T1000 (cell line): ENCODE data around the gene C5orf52.
"Not testable (repeated sequence)": the region's sequence is repeated elsewhere in the genome, so short reads cannot be mapped to it uniquely, and the experiment has no call there.

Source experiments
- DNase-seq: peaks from one replicate; lab custom pipeline; 2025; ENCODE audit warnings: mixed read lengths; lab: John Stamatoyannopoulos, UW

Gene C5orf52

GRCh38 chr5:157677931-157678330 lies 6.6 kb downstream of the C5orf52 start:
- DNase-seq = no peak

- DNase-seq = no peak
Measured at GRCh38 chr5:157679801-157680200, 8.5 kb downstream of the C5orf52 start.

GRCh38 chr5:157680239-157680638 lies 8.9 kb downstream of the C5orf52 start:
- DNase-seq = no peak

- no peak for DNase-seq
Measured at GRCh38 chr5:157681048-157681447, 9.7 kb downstream of the C5orf52 start.

GRCh38 chr5:157682257-157682656 lies 10.9 kb downstream of the C5orf52 start:
- no peak for DNase-seq

GRCh38 chr5:157686276-157687197 lies 15.2 kb downstream of the C5orf52 start:
- not testable (repeated sequence) for DNase-seq

- no peak for DNase-seq
Measured at GRCh38 chr5:157687198-157687554, 15.8 kb downstream of the C5orf52 start.

- no peak for DNase-seq
Measured at GRCh38 chr5:157689942-157690689, 18.8 kb downstream of the C5orf52 start.

- DNase-seq = no peak
Measured at GRCh38 chr5:157690690-157691433, 19.5 kb downstream of the C5orf52 start.

- not testable (repeated sequence) for DNase-seq
Measured at GRCh38 chr5:157693816-157694215, 22.5 kb downstream of the C5orf52 start.

- not testable (repeated sequence) for DNase-seq
Measured at GRCh38 chr5:157696154-157696553, 24.8 kb downstream of the C5orf52 start.

- not testable (repeated sequence) for DNase-seq
Measured at GRCh38 chr5:157698674-157699073, 27.3 kb downstream of the C5orf52 start.

GRCh38 chr5:157703736-157704135 lies 32.4 kb downstream of the C5orf52 start:
- no peak for DNase-seq

GRCh38 chr5:157708866-157709265 lies 37.5 kb downstream of the C5orf52 start:
- no peak for DNase-seq

GRCh38 chr5:157709346-157709745 lies 38.0 kb downstream of the C5orf52 start:
- DNase-seq = no peak

- DNase-seq = no peak
Measured at GRCh38 chr5:157710431-157710830, 39.1 kb downstream of the C5orf52 start.

- no peak for DNase-seq
Measured at GRCh38 chr5:157710882-157711281, 39.5 kb downstream of the C5orf52 start.

GRCh38 chr5:157713830-157714595 lies 42.7 kb downstream of the C5orf52 start:
- DNase-seq = no peak

- no peak for DNase-seq
Measured at GRCh38 chr5:157714596-157714864, 43.2 kb downstream of the C5orf52 start.

GRCh38 chr5:157718519-157718918 lies 47.2 kb downstream of the C5orf52 start:
- no peak for DNase-seq

GRCh38 chr5:157719245-157719644 lies 47.9 kb downstream of the C5orf52 start:
- no peak for DNase-seq

GRCh38 chr5:157721159-157721558 lies 49.8 kb downstream of the C5orf52 start:
- DNase-seq = no peak
